Vagina (tissue), 2 donors: ENCODE results near the gene ITM2A. TPM values are rescaled to one million over a fixed set of nuclear protein-coding genes. Genes with fewer than 3 reads are reported as not detected.

Experiments used
- DNase-seq, 2 donors: peaks; one replicate each; pipeline ENCODE4 v3.0.0-alpha.2; 2017; ENCODE audit errors: extremely low spot score in 2 of 2
- H3K27ac ChIP-seq: fragments of 200-600 bp; sonication (generic); one replicate; pipeline ENCODE4 v1.5.1; 2019
- H3K27me3 ChIP-seq: fragments of 200-600 bp; sonication (generic); one replicate; pipeline ENCODE4 v1.5.1; 2019
- H3K36me3 ChIP-seq, 2 donors: fragments of 200-600 bp; sonication (generic); one replicate each; pipeline ENCODE4 v1.5.1; 2017 to 2019
- H3K4me1 ChIP-seq: fragments of 200-600 bp; sonication (generic); one replicate; pipeline ENCODE4 v1.5.1; 2019
- H3K4me3 ChIP-seq, 2 donors: fragments of 200-600 bp; sonication (generic); 1 replicate in 1 of 2; 2 replicates in 1 of 2; pipeline ENCODE4 v1.5.1; 2016 to 2019
- H3K9me3 ChIP-seq: fragments of 200-600 bp; sonication (generic); one replicate; pipeline ENCODE4 v1.5.1; 2019
- POLR2A ChIP-seq, 2 donors: fragments of 450-650 bp; IDR thresholded peaks; one replicate each; pipeline ENCODE4 v1.6.1; 2017; ENCODE audit warnings: antibody characterized with exemption in 2 of 2, mild to moderate bottlenecking in 2 of 2, moderate library complexity in 2 of 2
- POLR2AphosphoS5 ChIP-seq, 2 donors: sonication (generic); formaldehyde crosslinking; IDR thresholded peaks; one replicate each; pipeline ENCODE4 v1.9.0; 2017; ENCODE audit warnings: antibody characterized with exemption in 2 of 2, mild to moderate bottlenecking in 2 of 2, low read depth in 1 of 2; ENCODE audit not compliant: insufficient read depth in 1 of 2
- intact Hi-C: fragments of 100-400 bp; cut with DNase I; formaldehyde crosslinking; loops from one replicate; pipeline ENCODE4 v1.15.1; 2023
- total RNA-seq: library from RNA; depleted of rRNA; stranded (reverse); fragments of >200 nt; gene quantifications from one replicate; pipeline ENCODE4 v1.2.3, GENCODE V29; 2016
- TF ChIP-seq, protein P1 (sequence below), 3 experiments: fragments of 450-650 bp in 2 of 3; fragments of 200-600 bp in 1 of 3; sonication (generic) in 1 of 3; IDR thresholded peaks; one replicate each; pipeline ENCODE4 v1.5.1; 2017 to 2019; ENCODE audit warnings: antibody characterized with exemption in 3 of 3, mild to moderate bottlenecking in 2 of 3, moderate library complexity in 2 of 3

ITM2A gene
- total RNA-seq, 1 donor from 2014 or later, result 89.4 TPM

DNA sequence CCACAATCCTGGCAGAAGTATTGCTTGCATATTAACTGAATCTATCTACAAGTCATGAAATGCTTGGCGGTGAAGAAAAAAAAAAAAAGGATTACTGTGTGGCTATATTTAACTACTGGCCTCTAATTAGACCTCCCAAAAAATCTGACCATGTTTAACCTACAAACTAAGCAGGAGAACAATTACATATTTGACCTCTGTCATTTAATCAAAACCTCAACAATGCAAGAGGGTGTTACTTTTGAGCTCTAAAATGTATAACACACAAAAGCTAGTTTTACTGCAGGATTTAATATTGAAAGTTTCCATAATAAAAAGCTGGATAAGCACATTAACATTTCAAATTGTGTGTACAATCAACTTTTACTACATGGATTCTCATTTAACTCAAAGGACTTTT is 1.5 kb downstream of the ITM2A start:
- intact Hi-C loops, result no loop called here
- TF ChIP-seq POLR2A (IDR thresholded peaks at IDR 0.05) (no peak), POLR2AphosphoS5 (IDR thresholded peaks at IDR 0.05; ENCODE audit: insufficient read depth in 1 of 2, low read depth in 1 of 2) (no peak)
- TF ChIP-seq, protein P1, sequence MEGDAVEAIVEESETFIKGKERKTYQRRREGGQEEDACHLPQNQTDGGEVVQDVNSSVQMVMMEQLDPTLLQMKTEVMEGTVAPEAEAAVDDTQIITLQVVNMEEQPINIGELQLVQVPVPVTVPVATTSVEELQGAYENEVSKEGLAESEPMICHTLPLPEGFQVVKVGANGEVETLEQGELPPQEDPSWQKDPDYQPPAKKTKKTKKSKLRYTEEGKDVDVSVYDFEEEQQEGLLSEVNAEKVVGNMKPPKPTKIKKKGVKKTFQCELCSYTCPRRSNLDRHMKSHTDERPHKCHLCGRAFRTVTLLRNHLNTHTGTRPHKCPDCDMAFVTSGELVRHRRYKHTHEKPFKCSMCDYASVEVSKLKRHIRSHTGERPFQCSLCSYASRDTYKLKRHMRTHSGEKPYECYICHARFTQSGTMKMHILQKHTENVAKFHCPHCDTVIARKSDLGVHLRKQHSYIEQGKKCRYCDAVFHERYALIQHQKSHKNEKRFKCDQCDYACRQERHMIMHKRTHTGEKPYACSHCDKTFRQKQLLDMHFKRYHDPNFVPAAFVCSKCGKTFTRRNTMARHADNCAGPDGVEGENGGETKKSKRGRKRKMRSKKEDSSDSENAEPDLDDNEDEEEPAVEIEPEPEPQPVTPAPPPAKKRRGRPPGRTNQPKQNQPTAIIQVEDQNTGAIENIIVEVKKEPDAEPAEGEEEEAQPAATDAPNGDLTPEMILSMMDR (IDR thresholded peaks at IDR 0.05), result no peak
- no peak for DNase-seq
- H3K9me3 ChIP-seq, result no peaks in the 10 kb centered on the region
- H3K27me3 ChIP-seq, result no peaks in the 10 kb centered on the region
- H3K4me3 ChIP-seq, result peak overlapping the region in 1 of 2 donors; percentile 43
- H3K36me3 ChIP-seq, result no peaks in the 10 kb centered on the region
- H3K4me1 ChIP-seq, result no peaks in the 10 kb centered on the region
- H3K27ac ChIP-seq, result no peak overlapping the region

DNA sequence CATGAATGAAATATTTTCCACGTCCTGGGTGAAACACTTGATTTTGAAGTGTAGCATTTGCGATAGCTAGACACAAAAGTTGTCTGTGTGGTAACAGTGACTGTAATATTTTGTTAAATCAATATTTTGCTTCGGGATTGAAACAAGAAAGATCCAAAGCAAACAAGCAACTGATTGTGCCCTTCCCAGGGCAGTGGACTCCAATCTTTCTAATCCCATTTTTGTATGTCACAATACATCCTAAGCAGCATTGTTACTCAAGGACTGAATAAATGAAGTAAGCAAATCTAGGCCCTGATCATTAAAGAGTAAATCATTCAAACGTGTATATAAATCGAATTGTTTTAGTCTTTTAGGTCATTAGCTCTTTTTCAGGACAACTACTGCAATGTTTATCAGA is 2.8 kb downstream of the ITM2A start:
- TF ChIP-seq, protein P1 (IDR thresholded peaks at IDR 0.05), result no peak
- TF ChIP-seq POLR2A (IDR thresholded peaks at IDR 0.05) (no peak), POLR2AphosphoS5 (IDR thresholded peaks at IDR 0.05; ENCODE audit: insufficient read depth in 1 of 2, low read depth in 1 of 2) (no peak)
- Histone ChIP-seq H3K27me3 (no peaks in the 10 kb centered on the region), H3K9me3 (no peaks in the 10 kb centered on the region), H3K36me3 (no peaks in the 10 kb centered on the region), H3K4me1 (no peaks in the 10 kb centered on the region), H3K27ac (no peak overlapping the region), H3K4me3 (no peak overlapping the region)
- no peak for DNase-seq
- intact Hi-C loops, result no loop called here

DNA sequence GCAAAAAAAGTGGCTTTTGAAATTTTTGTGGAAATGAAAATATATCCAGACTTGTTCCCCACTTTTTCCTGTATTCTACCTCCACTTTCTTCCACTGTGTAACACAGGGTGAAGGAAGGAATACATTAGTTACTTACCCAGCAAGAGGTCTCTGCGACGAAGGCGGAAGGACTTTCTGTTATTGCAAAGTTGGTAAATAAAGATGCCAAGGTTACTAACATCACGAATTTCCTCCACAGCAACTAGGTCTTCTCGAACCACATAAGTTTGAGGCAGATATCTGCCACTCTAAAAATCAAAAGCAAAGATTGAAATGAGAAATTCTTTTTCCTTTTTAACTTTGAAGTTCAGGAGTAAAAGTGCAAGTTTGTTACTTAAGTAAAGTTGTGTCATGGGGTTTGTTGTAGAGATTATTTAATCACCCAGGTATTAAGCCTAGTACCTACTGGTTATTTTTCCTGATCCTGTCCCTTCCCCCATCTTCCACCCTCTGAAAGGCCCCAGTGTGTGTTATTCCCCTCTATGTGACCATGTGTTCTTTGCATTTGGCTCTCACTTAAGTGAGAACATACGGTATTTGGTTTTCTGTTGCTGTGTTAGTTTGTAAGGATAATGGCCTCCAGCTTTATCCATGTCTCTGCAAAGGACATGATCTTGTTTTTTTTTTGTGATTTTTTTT is 5.8 kb downstream of the ITM2A start:
- Histone ChIP-seq H3K27me3 (no peaks in the 10 kb centered on the region), H3K4me1 (no peaks in the 10 kb centered on the region), H3K36me3 (no peaks in the 10 kb centered on the region), H3K4me3 (no peak overlapping the region), H3K9me3 (no peaks in the 10 kb centered on the region), H3K27ac (no peak overlapping the region)
- no peak for TF ChIP-seq POLR2AphosphoS5 (IDR thresholded peaks at IDR 0.05; ENCODE audit: insufficient read depth in 1 of 2, low read depth in 1 of 2)
- TF ChIP-seq POLR2A (IDR thresholded peaks at IDR 0.05), result no peak
- TF ChIP-seq, protein P1 (IDR thresholded peaks at IDR 0.05), result no peak
- intact Hi-C loops, result no loop called here
- no peak for DNase-seq

DNA sequence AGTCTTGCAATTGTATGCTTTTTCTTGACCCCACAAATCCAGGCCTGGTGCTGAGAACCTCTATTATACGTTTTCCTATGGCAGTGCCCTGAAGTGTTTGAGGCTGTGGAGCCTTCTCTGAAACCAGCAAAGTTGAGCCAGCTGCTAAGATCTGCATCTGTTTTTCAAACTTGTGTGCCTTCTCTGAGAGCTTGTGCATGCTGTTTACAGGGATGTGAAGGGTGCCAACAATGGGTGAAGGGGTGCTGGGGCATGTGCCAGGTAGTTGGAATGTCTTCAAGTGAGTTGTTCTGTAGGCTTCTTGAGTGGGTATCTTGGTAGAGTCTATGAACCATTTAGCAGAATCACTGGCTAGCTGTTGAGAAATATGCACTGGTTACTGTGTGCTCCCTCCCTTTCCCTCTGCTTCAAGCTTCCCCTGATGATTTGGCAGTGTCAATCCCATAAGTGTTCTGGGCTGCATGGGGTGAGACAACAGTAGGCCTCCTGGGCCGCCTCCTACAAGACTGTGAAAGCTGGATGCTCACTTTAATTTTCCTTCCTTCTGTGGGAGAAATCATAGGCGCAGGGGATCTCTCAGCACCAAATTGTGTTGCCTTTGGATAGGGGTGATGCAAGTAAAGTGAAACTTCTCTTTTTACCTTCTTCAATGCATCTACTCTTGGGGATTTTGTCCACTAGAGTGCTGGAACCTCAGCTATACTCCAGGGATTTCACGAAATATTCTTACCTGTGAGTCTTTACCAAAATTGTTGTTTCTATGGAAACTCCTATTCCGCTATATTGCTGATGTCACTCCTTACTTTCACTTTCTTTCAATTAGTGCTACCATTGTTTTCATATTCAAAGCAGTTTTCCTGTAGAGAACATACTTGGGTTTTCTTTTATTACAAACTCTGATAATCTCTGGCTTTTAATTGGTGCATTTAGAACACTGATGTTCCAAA is 30.0 kb downstream of the ITM2A start:
- H3K36me3 ChIP-seq, result no peaks in the 10 kb centered on the region
- no peaks in the 10 kb centered on the region for H3K9me3 ChIP-seq
- H3K27me3 ChIP-seq, result no peaks in the 10 kb centered on the region
- intact Hi-C loops, result no loop called here
- no peaks in the 10 kb centered on the region for H3K4me1 ChIP-seq
- H3K4me3 ChIP-seq, result no peak overlapping the region
- H3K27ac ChIP-seq, result no peak overlapping the region
- TF ChIP-seq POLR2AphosphoS5 (IDR thresholded peaks at IDR 0.05; ENCODE audit: insufficient read depth in 1 of 2, low read depth in 1 of 2) (no peak), POLR2A (IDR thresholded peaks at IDR 0.05) (no peak)
- TF ChIP-seq, protein P1 (IDR thresholded peaks at IDR 0.05), result no peak
- no peak for DNase-seq
